Nephron (organoid): Measurements from ENCODE around the gene STK32B.
"Not testable (repeated sequence)": the region's sequence is repeated elsewhere in the genome, so short reads cannot be mapped to it uniquely, and the experiment has no call there.

Experiments
- H3K27ac Mint-ChIP-seq, 3 experiments: 2 replicates each; pipeline ENCODE4 v1.8.0; 2020; ENCODE audit warnings: mixed read lengths in 3 of 3, mild to moderate bottlenecking in 2 of 3, moderate library complexity in 1 of 3
- H3K27me3 Mint-ChIP-seq: 2 replicates; pipeline ENCODE4 v1.8.0; 2021; ENCODE audit warnings: low read depth, mild to moderate bottlenecking, moderate library complexity, mixed read lengths
- H3K36me3 Mint-ChIP-seq: 2 replicates; pipeline ENCODE4 v1.8.0; 2020; ENCODE audit warnings: low read depth, mixed read lengths
- H3K4me1 Mint-ChIP-seq: 2 replicates; pipeline ENCODE4 v1.8.0; 2020; ENCODE audit warnings: mixed read lengths
- H3K4me3 Mint-ChIP-seq, 3 experiments: 2 replicates each; pipeline ENCODE4 v1.8.0; 2020; ENCODE audit warnings: mild to moderate bottlenecking in 3 of 3, mixed read lengths in 3 of 3, moderate library complexity in 2 of 3
- H3K9me3 Mint-ChIP-seq: 2 replicates; pipeline ENCODE4 v1.8.0; 2020; ENCODE audit warnings: mixed read lengths
- CTCF ChIP-seq, 3 experiments: fragments of 200-600 bp; sonication (generic); IDR thresholded peaks; one replicate each; pipeline ENCODE4 v1.5.0; 2021; ENCODE audit warnings: antibody characterized with exemption in 3 of 3; ENCODE audit not compliant: unreplicated experiment in 3 of 3

Gene STK32B

DNA sequence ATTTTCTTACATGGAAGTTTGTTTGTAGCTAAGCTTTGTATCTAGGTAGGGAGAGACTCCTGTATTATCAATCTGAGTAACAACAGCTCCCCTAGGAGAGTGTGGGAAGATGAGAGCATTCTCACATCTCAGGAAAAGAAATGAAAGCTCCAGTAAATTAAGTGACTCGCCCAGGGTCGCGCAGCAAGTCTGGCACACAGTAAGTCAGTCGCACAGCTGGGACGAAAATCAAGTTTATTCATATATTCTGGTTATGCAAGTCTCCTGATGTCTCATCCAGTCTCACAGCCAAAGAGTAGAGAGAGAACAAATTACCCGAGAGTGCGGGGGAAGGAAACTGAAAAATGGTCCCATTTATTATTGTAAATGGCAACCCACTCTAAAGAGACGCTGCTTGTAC is 216.1 kb downstream of the STK32B start:
- Mint-ChIP-seq H3K27ac (no peak overlapping the region), H3K27me3 (peaks cover 34% of the 10 kb centered on the region), H3K4me3 (no peak overlapping the region), H3K9me3 (no peaks in the 10 kb centered on the region), H3K36me3 (no peaks in the 10 kb centered on the region), H3K4me1 (no peaks in the 10 kb centered on the region)
- TF ChIP-seq CTCF (IDR thresholded peaks at IDR 0.05; ENCODE audit: unreplicated experiment in 3 of 3) = no peak

DNA sequence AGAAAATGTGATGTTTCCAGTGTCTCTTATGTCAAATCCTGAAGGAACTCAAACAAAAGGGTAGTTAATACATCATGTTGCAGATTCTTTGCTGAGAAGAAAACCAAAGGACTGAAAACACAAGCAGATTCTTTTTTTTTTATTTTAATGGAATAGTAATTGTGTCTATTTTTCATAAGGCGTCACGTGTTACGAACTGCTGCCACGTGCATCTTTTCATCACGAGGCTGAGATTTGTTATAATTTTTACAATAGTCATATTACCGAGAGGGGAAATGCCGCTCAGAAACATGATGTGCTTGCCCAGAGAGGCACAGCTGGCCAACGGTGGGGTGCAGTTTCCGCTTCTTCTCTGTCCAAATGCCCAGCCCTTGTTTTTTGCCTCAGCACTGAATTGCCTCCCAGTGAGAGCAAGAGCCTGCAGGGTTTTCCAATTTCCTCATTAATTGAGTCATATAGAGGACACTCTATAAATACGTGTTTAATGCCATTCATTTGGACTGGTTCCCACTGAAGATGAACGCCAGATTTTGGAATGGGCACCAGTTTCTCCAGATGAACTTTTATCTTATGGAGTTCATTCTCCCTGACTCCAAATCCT is 225.3 kb downstream of the STK32B start:
- no peaks in the 10 kb centered on the region for H3K36me3 Mint-ChIP-seq
- H3K9me3 Mint-ChIP-seq = peaks cover 2% of the 10 kb centered on the region
- H3K4me3 Mint-ChIP-seq = no peak overlapping the region
- H3K4me1 Mint-ChIP-seq = no peaks in the 10 kb centered on the region
- H3K27ac Mint-ChIP-seq = no peak overlapping the region
- H3K27me3 Mint-ChIP-seq = peaks cover 19% of the 10 kb centered on the region
- TF ChIP-seq CTCF (IDR thresholded peaks at IDR 0.05; ENCODE audit: unreplicated experiment in 3 of 3) = no peak

DNA sequence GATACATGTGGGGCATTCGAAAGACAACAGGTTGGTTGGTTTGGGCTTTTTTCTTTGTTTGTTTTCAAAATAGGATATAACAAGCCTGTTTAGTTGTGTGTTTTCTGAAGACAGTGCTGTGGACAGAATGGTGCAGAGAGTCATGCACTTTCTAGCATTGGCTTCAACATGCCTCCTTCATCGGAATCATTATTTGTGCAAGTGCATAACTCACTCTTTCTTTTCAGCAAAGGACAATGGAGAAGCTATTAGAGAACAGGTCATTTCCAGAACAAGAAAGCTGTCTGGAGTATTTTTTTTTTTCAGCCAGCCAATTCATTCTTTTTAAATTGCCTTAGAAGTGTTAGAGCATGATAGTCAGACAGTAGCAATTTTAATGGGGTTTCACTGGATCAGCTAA is 225.8 kb downstream of the STK32B start:
- peaks cover 19% of the 10 kb centered on the region for H3K27me3 Mint-ChIP-seq
- H3K4me3 Mint-ChIP-seq = no peak overlapping the region
- no peaks in the 10 kb centered on the region for H3K4me1 Mint-ChIP-seq
- no peak for TF ChIP-seq CTCF (IDR thresholded peaks at IDR 0.05; ENCODE audit: unreplicated experiment in 3 of 3)
- H3K36me3 Mint-ChIP-seq = no peaks in the 10 kb centered on the region
- H3K9me3 Mint-ChIP-seq = peaks cover 2% of the 10 kb centered on the region
- no peak overlapping the region for H3K27ac Mint-ChIP-seq

DNA sequence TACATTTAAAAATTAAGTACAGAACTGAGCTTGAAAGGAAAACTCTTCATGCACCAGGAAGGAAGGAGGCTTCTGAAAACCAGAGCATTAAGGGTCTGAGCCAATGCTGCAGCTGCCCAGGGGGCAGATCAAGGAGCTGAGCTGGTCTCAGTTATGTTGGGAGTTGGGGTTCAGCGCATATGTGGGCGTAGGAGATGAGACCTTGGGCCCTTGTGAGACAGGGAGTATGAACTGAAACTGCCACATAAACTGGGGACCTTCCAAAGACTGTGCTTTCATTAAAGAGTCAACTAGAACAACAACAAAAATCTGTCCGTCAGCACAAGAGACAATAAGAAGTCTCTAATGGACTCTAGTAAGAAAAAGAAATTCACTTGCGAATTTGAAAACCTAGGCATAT is 226.9 kb downstream of the STK32B start:
- Mint-ChIP-seq H3K4me1 (no peaks in the 10 kb centered on the region), H3K4me3 (no peak overlapping the region), H3K27me3 (peaks cover 19% of the 10 kb centered on the region), H3K9me3 (peaks cover 2% of the 10 kb centered on the region), H3K27ac (no peak overlapping the region), H3K36me3 (no peaks in the 10 kb centered on the region)
- no peak for TF ChIP-seq CTCF (IDR thresholded peaks at IDR 0.05; ENCODE audit: unreplicated experiment in 3 of 3)

DNA sequence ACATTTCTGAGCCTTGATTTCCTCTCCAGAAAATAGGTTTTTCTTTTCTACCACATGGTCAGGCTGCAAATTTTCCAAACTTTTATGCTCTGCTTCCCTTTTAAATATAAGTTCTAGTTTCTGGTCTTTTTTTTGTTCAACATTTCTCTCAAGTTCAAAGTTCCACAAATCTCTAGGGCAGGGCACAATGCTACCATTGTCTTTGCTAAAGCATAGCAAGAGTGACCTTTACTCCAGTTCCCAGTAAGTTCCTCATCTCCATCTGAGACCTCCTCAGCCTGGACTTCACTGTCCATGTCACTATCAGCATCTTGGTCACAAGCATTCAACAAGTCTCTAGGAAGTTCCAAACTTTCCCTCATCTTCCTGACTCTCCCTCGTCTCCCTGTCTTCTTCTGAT is 228.8 kb downstream of the STK32B start:
- H3K4me1 Mint-ChIP-seq, H3K9me3 Mint-ChIP-seq, H3K27ac Mint-ChIP-seq, H3K4me3 Mint-ChIP-seq, H3K36me3 Mint-ChIP-seq: not testable (repeated sequence)
- H3K27me3 Mint-ChIP-seq = peaks cover 13% of the 10 kb centered on the region

GRCh38 chr4:5280828-5281227 is 229.5 kb downstream of the STK32B start:
- no peak for TF ChIP-seq CTCF (IDR thresholded peaks at IDR 0.05; ENCODE audit: unreplicated experiment in 3 of 3)
- H3K4me1 Mint-ChIP-seq = no peaks in the 10 kb centered on the region
- no peak overlapping the region for H3K4me3 Mint-ChIP-seq

More at GRCh38 chr4:5280828-5281227, 229.5 kb downstream of the STK32B start:
- Mint-ChIP-seq H3K36me3 (no peaks in the 10 kb centered on the region), H3K9me3 (no peaks in the 10 kb centered on the region), H3K27me3 (peaks cover 8% of the 10 kb centered on the region), H3K27ac (no peak overlapping the region)
